Measurements from ENCODE around the gene DNAJB5.

DNA sequence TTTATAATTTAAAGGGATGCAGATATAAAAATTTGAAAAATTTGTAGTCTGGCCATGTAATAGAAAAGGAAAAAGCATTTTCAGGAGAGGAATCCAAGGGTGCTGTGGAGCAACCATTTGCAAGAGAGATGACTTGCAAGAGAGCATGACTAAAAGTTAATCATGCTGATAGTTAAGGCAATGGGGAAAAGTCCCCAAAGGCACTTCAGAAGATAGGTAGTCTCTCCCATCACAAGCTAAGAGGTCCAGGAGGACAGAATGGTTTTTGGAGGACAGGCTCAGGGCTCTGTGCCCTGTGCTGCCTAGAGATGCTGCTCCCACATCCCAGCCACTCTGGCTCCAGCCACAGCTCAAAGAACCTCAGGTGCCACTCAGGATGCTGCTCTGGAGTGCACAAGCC is 38.8 kb downstream of the DNAJB5 start:
- TF ChIP-seq, protein P1, sequence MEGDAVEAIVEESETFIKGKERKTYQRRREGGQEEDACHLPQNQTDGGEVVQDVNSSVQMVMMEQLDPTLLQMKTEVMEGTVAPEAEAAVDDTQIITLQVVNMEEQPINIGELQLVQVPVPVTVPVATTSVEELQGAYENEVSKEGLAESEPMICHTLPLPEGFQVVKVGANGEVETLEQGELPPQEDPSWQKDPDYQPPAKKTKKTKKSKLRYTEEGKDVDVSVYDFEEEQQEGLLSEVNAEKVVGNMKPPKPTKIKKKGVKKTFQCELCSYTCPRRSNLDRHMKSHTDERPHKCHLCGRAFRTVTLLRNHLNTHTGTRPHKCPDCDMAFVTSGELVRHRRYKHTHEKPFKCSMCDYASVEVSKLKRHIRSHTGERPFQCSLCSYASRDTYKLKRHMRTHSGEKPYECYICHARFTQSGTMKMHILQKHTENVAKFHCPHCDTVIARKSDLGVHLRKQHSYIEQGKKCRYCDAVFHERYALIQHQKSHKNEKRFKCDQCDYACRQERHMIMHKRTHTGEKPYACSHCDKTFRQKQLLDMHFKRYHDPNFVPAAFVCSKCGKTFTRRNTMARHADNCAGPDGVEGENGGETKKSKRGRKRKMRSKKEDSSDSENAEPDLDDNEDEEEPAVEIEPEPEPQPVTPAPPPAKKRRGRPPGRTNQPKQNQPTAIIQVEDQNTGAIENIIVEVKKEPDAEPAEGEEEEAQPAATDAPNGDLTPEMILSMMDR (IDR thresholded peaks at IDR 0.05) = no peak
- no peak for TF ChIP-seq POLR2A (IDR thresholded peaks at IDR 0.05)
